Activated T-helper 2 cell treated with anti-CD3 and anti-CD28 coated beads, Interferon-gamma antibody, Interleukin-2, Interleukin-4, amounts not matched to agents 10 μg/mL and 5 μg/mL and 100 μg/mL, durations not matched to agents 14 hours and 24 hours and 36 hours (primary cell): ENCODE results near the gene IFNGR1. TPM values are rescaled to one million over a fixed set of nuclear protein-coding genes. Genes with fewer than 3 reads are reported as not detected.
A peak's percentile ranks its signal among the peaks of the same experiment; 100 is the strongest.

Experiments used
- DNase-seq: peaks from one replicate; pipeline ENCODE4 v3.0.0; 2021; ENCODE audit warnings: low spot score
- H3K27ac Mint-ChIP-seq: one replicate; pipeline ENCODE4 v1.8.0; 2021; ENCODE audit warnings: mixed read lengths
- H3K27me3 Mint-ChIP-seq: one replicate; pipeline ENCODE4 v1.8.0; 2021; ENCODE audit warnings: low read depth, mixed read lengths
- H3K36me3 Mint-ChIP-seq: one replicate; pipeline ENCODE4 v1.8.0; 2021; ENCODE audit warnings: low read depth, mixed read lengths
- H3K4me1 Mint-ChIP-seq: one replicate; pipeline ENCODE4 v1.8.0; 2021; ENCODE audit warnings: low read depth, mixed read lengths
- H3K4me3 Mint-ChIP-seq: one replicate; pipeline ENCODE4 v1.8.0; 2021; ENCODE audit warnings: low read depth, mild to moderate bottlenecking, moderate library complexity, mixed read lengths
- H3K9me3 Mint-ChIP-seq: one replicate; pipeline ENCODE4 v1.8.0; 2021; ENCODE audit warnings: mixed read lengths
- intact Hi-C: fragments of 100-400 bp; cut with micrococcal nuclease; formaldehyde crosslinking; loops from one replicate; pipeline ENCODE4 v1.15.1; 2023
- total RNA-seq: library from RNA; stranded (reverse); gene quantifications from 2 replicates; pipeline ENCODE4 v1.2.3, GENCODE V29; 2022

IFNGR1 gene
- total RNA-seq, 1 donor from 2014 or later: 26.2 TPM

DNA sequence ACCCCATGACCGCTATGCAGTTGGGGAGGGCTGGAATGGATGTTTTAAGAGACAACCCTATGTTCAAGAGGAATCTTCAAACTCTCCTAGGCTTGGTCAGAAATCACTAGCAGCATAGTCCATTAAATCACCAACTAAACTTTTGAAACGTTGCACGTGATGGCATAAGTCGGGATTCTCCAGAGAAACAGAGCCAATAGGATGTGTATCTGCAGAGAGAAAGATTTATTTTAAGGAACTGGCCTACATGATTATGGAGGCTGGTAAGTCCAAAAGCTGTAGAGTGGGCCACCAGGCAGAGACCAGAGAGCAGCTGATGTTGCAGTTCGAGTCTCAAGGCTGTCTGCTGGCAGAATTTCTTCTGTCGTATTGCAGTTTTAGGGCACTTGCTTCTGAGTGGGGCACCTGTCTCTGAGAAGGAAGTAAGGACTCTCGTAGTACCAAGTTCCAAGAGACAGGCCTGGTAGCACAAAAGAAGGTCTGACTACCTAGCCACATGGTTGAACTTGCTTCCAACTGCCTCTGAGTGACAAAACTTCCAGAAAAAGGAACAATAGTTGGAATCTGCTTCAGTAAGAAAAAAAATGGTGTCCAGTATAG is 11.9 kb upstream of the IFNGR1 start:
- no peak for DNase-seq
- Mint-ChIP-seq H3K27me3 (peaks cover 2% of the 10 kb centered on the region), H3K27ac (no peak overlapping the region), H3K9me3 (peaks cover 4% of the 10 kb centered on the region), H3K4me1 (peaks cover 59% of the 10 kb centered on the region), H3K4me3 (no peak overlapping the region), H3K36me3 (no peaks in the 10 kb centered on the region)
- intact Hi-C loops: no loop called here

DNA sequence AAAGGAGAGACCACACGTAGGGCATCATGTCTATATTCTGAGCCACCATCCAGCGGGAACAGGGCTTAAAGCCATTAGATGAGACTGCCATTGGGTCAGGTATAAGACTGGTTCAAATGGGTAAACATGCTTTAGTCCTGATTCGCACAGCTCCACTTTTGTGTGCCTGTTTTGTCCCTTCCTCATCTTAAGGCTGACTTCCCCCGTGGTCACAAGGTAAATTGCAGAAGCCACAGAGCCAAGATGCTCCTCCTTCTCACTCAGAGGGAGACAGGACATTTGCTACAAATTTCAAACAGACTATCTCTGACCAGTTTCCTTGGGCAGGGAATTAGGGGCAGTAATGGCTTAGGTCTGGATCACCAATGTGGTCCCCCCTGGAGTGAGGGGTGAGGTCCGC is 11.4 kb upstream of the IFNGR1 start:
- intact Hi-C loops: no loop called here
- H3K4me1 Mint-ChIP-seq: peaks cover 59% of the 10 kb centered on the region

DNA sequence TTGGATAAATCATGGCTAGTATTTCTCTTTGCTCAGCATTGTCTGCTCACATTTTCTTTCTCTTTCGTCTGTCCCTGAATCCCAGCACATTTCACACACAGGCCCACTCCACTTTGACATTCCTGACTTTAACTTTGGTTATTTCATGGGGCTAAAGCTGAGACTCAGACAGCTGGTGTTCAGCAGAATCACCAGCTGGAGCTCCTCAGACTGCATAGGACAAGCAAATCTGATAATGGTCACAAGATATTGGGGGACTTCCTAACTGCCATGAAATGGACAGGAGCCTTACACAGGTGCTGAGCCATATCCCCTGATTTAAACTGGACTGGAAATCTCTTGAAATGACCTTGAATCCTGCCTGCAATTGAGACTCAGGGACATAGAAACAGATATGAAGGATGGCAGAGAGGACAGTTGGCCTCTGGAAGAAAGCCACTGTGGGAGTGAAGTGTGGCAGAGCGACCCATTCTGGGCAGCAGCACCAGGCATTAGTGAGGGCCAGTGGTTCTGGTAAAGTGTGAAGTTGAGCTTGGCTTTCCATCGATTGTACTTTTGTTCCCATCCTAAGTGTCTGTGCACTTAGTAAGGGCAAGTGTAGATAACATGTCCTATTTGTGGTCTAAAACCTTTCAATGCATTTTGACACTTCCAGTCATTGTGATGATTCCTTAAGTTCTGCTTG is 10.0 kb upstream of the IFNGR1 start:
- no peak for DNase-seq
- intact Hi-C loops: loop anchor here (5.0 kb wide), 1 partner anchor 33 kb away; no protein-coding TSS in a partner anchor
- no peak overlapping the region for H3K4me3 Mint-ChIP-seq
- H3K27ac Mint-ChIP-seq: no peak overlapping the region
- no peaks in the 10 kb centered on the region for H3K36me3 Mint-ChIP-seq
- peaks cover 2% of the 10 kb centered on the region for H3K27me3 Mint-ChIP-seq
- peaks cover 60% of the 10 kb centered on the region for H3K4me1 Mint-ChIP-seq
- H3K9me3 Mint-ChIP-seq: no peaks in the 10 kb centered on the region

More for the DNA sequence above, 11.4 kb upstream of the IFNGR1 start:
- DNase-seq: no peak
- peaks cover 2% of the 10 kb centered on the region for H3K27me3 Mint-ChIP-seq
- H3K27ac Mint-ChIP-seq: no peak overlapping the region
- H3K9me3 Mint-ChIP-seq: peaks cover 4% of the 10 kb centered on the region
- H3K36me3 Mint-ChIP-seq: no peaks in the 10 kb centered on the region
- H3K4me3 Mint-ChIP-seq: no peak overlapping the region

DNA sequence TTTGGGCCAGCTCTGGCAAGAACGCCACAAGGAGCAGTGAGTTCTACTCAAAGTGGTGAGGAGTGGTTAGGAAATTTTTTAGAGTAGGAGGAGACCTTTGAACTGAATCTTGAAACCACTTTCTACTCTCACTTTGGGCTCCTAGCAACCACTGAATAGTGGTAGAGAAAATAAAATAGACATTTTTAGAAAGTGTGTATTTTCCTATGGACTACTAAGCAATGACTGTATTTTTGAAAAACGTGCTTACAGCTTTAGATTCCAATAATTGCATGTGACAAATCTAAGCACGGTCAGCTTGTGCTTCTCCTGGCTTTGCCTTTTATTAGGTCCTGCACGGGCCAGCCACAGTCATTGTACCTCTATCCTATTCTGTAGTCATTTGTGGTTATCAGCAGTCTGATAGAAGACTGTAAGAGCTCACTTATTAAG is 8.7 kb upstream of the IFNGR1 start:
- Mint-ChIP-seq H3K36me3 (peaks cover 4% of the 10 kb centered on the region), H3K9me3 (no peaks in the 10 kb centered on the region), H3K4me1 (peaks cover 66% of the 10 kb centered on the region), H3K27me3 (peaks cover 2% of the 10 kb centered on the region), H3K4me3 (no peak overlapping the region), H3K27ac (no peak overlapping the region)
- DNase-seq: no peak
- intact Hi-C loops: loop anchor here (5.0 kb wide), 1 partner anchor 34 kb away; no protein-coding TSS in a partner anchor

DNA sequence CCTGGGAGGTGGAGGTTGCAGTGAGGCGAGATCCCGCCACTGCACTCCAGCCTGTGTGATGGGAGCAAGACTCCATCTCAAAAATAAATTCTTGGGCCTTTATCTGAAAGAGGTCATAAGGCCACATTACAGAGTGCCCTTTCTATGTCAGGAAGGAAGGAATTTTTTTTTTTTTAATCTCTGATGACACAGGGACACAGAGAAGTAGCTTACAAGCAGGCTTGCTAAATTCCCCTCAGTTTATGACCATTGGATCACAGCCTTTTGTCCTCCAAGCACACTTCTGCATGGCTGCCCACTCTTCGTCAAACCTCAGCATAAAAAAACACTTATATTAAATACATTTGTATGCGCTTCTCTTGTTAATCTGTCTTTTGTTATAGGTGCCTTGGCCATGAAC is 7.5 kb upstream of the IFNGR1 start:
- intact Hi-C loops: loop anchor here (5.0 kb wide), 1 partner anchor 36 kb away; no protein-coding TSS in a partner anchor
- H3K27ac Mint-ChIP-seq: no peak overlapping the region
- DNase-seq: no peak
- H3K27me3 Mint-ChIP-seq: peaks cover 2% of the 10 kb centered on the region
- peaks cover 4% of the 10 kb centered on the region for H3K36me3 Mint-ChIP-seq
- no peaks in the 10 kb centered on the region for H3K9me3 Mint-ChIP-seq
- H3K4me1 Mint-ChIP-seq: peaks cover 56% of the 10 kb centered on the region
- no peak overlapping the region for H3K4me3 Mint-ChIP-seq

DNA sequence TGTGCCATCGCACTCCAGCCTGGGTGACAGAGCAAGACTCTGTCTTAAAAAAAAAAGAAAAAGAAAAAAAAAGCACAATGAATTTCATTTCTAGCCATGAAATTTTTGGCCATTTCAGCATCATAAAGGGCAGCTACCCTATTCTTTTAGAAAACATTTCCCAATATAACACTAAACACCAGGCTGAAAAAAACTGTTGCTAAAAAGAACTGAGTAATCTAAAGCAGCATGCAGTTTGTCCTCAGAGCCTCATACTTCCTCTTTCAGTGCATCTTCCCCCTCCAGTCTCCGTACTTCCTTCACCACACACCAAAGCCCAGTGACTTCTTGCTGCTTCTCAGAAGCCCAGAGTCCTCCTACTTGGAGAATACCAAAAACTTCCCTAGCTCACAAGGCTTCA is 5.6 kb upstream of the IFNGR1 start:
- no peak for DNase-seq
- Mint-ChIP-seq H3K4me3 (no peak overlapping the region), H3K4me1 (peaks cover 50% of the 10 kb centered on the region), H3K27me3 (peaks cover 2% of the 10 kb centered on the region), H3K36me3 (peaks cover 4% of the 10 kb centered on the region), H3K27ac (peak overlapping the region; percentile 47), H3K9me3 (no peaks in the 10 kb centered on the region)
- intact Hi-C loops: loop anchor here (5.0 kb wide), 1 partner anchor 38 kb away; no protein-coding TSS in a partner anchor

DNA sequence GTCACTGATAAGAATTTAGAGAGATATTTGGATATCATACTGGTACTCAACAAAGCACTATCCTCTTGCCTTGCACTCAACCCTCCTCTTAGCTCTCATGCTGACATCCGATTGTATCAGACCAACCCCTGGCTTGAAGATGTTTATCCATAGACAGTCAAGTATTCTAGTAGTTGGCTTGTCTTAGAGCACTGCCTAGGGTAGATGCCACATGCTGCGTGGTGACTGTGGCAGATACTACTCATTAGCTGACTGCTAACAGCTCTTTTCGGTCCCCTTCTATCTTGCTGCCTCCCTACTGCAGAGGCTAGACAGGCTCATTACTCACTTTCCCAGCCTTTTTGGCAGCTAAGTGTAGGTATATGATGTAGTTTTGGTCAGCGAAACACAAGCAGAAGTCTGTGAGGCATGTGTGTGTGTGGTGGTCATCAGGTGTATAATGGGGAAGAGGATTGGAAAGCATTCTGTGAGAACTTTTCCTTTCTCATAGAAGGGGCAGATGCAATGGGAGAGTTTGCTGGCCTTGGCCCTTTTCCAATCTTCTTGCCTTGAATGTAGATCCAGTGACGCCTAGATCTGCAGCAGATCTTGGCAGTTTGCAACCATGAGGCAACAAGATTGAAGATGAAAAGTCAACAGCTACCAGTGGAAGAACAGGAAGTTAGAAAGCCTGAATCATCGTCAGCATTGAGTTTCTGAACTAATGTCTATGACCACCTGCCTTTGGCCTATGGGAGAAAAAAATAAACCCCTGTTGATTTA is 4.4 kb upstream of the IFNGR1 start:
- peak overlapping the region; percentile 2 for H3K4me3 Mint-ChIP-seq

DNA sequence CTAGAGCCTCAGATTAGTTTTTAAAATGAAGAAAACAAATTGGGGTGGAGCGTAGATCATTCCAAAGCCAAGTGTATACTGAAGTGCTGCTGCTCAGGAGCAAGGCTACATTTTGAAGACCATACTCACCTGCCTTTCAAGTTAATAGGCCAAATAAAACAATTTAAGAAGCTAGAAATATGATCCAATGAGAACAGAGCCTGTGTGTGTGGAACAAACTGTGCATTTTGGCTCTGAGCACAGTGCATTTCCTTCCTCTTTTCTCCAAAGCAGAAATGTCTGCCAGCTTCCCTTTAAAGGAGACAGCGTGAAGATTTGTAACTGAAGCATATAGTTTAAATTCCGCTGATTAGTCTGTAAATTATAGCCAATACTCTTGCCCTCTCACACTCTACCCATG is 3.2 kb upstream of the IFNGR1 start:
- intact Hi-C loops: no loop called here
- Mint-ChIP-seq H3K4me1 (peaks cover 46% of the 10 kb centered on the region), H3K36me3 (peaks cover 10% of the 10 kb centered on the region)

More for the DNA sequence above, 4.4 kb upstream of the IFNGR1 start:
- intact Hi-C loops: no loop called here
- H3K27me3 Mint-ChIP-seq: no peaks in the 10 kb centered on the region
- peaks cover 49% of the 10 kb centered on the region for H3K4me1 Mint-ChIP-seq
- peaks cover 6% of the 10 kb centered on the region for H3K36me3 Mint-ChIP-seq
- no peaks in the 10 kb centered on the region for H3K9me3 Mint-ChIP-seq
- peak overlapping the region; percentile 44 for H3K27ac Mint-ChIP-seq
- no peak for DNase-seq

DNA sequence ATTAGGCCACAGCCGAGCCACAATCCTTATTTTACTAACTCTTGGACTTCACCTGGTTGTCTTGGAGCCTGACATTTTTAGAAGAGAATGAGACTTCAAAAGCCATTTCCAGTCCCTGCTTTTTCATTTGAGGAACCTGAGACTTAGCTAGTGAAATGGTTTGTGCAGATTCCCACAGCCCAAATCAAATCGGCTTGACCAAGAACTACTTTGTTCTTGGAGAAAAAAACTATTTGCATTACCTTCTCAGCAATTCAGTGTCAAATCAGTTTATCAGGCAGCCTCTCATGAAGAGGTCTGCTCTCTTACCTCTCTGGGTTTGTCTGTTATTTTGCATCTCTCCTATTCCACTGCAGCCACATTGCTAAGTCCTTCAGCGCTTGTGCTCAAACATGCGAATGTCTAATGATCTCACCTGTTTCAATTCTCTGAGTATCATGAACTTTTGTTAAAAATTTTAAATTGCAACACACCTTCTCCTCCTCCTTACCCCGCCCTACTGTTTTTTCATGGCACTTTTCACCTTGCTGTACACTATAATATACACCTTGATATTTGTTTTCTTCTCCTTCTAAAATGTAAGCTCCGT is 573 bp upstream of the IFNGR1 start:
- H3K4me3 Mint-ChIP-seq: peak overlapping the region; percentile 98
- H3K4me1 Mint-ChIP-seq: peaks cover 49% of the 10 kb centered on the region
- DNase-seq: no peak
- peak overlapping the region; percentile 68 for H3K27ac Mint-ChIP-seq
- no peaks in the 10 kb centered on the region for H3K27me3 Mint-ChIP-seq
- H3K9me3 Mint-ChIP-seq: no peaks in the 10 kb centered on the region
- peaks cover 21% of the 10 kb centered on the region for H3K36me3 Mint-ChIP-seq
- intact Hi-C loops: loop anchor here (2.0 to 10.0 kb wide), 8 partner anchors 15 to 755 kb away; no protein-coding TSS in a partner anchor

More for the DNA sequence above, 3.2 kb upstream of the IFNGR1 start:
- DNase-seq: no peak
- Mint-ChIP-seq H3K4me3 (no peak overlapping the region), H3K9me3 (no peaks in the 10 kb centered on the region), H3K27me3 (no peaks in the 10 kb centered on the region), H3K27ac (no peak overlapping the region)

DNA sequence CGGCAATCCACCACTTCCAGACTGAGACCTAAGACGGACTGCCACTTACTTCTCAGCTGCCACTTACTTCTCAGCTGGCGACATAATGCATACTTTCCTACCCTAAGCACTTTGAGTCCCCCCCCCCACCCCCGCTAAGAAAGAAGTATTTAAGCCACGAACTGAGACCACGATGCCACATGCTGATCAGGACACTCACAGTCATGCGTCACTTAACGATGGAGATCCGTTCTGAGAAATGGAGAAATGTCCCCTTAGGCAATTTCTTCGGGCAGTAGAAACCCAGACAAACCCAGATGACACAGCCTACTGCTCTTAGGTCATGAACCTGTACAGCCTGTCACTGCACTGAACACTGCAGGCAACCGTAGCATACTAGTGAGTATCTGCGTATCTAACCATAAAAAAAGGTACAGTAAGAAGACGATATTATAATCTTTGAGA is 690 bp downstream of the IFNGR1 start:
- Mint-ChIP-seq H3K27me3 (no peaks in the 10 kb centered on the region), H3K9me3 (peaks cover 10% of the 10 kb centered on the region), H3K27ac (peak overlapping the region; percentile 99), H3K4me3 (peak overlapping the region; percentile 98), H3K4me1 (peaks cover 51% of the 10 kb centered on the region), H3K36me3 (peaks cover 31% of the 10 kb centered on the region)
- DNase-seq: peak; percentile 24
- intact Hi-C loops: loop anchor here (2.0 to 10.0 kb wide), 8 partner anchors 16 to 756 kb away; no protein-coding TSS in a partner anchor

DNA sequence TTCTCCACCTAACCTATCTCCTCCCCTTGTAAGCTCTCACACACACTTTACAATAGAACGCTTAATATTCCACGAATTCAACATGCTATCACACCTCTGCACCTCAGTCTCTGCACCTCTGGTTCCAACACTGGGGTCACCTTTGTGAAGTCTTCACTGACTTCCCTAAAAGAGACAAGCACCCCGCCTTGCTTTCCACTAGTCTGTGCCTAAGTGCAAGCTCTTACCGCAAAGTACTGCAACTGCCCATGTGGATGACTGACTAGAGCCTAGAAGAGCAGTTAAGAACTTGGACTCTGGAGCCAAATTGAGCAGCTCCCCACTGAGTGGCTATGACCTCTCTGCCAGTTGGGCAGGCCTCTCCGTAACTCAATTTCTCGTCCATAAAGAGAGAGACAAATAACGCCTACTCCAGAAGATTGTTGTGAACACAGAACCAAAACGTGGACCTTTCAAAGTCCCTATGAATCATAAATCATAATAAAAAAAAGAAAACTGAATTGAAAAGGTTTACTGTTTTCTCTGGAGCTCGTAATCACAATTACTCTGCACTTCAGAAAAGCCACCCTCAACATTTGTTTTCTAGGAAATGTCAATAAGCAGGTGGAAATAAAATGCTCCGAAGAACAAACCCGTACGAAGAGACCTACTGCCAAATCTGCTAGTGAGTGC is 1.2 kb downstream of the IFNGR1 start:
- Mint-ChIP-seq H3K36me3 (peaks cover 35% of the 10 kb centered on the region), H3K27ac (peak overlapping the region; percentile 99), H3K9me3 (peaks cover 14% of the 10 kb centered on the region), H3K4me3 (peak overlapping the region; percentile 98), H3K4me1 (peaks cover 50% of the 10 kb centered on the region), H3K27me3 (no peaks in the 10 kb centered on the region)
- intact Hi-C loops: loop anchor here (2.0 to 10.0 kb wide), 8 partner anchors 17 to 757 kb away; no protein-coding TSS in a partner anchor
- DNase-seq: no peak
